WTC11 (cell line): ENCODE results near the gene APRT. TPM values are rescaled to one million over a fixed set of nuclear protein-coding genes. Genes with fewer than 3 reads are reported as not detected.

ENCODE experiments used
- ATAC-seq: fragments of 200-7000 bp; cut with Tn5 transposase; 2 replicates; pipeline ENCODE4 v1.10.0; 2021; ENCODE audit warnings: mild to moderate bottlenecking, moderate library complexity
- CTCF ChIA-PET: fragments of 300-600 bp; sonication (Branson Sonifier 250); formaldehyde crosslinking; loops from one replicate; lab custom pipeline; 2021; ENCODE audit warnings: antibody characterized with exemption; lab: Charles Lee
- POLR2A ChIA-PET: fragments of 350-600 bp; sonication (Branson Sonifier 250); formaldehyde crosslinking; loops from one replicate; lab custom pipeline; 2021; ENCODE audit warnings: antibody characterized with exemption; lab: Charles Lee
- DNase-seq: peaks from one replicate; pipeline ENCODE4 v3.0.0; 2021; ENCODE audit warnings: low spot score
- H3K27ac Mint-ChIP-seq: 2 replicates; pipeline ENCODE4 v1.8.0; 2021; ENCODE audit warnings: mixed read lengths
- H3K27me3 Mint-ChIP-seq: 2 replicates; pipeline ENCODE4 v1.8.0; 2021; ENCODE audit warnings: low read depth, mild to moderate bottlenecking, moderate library complexity, mixed read lengths
- H3K36me3 Mint-ChIP-seq: 2 replicates; pipeline ENCODE4 v1.8.0; 2021; ENCODE audit warnings: mixed read lengths
- H3K4me1 Mint-ChIP-seq: 2 replicates; pipeline ENCODE4 v1.8.0; 2022; ENCODE audit warnings: mixed read lengths
- H3K4me3 Mint-ChIP-seq: 2 replicates; pipeline ENCODE4 v1.8.0; 2021; ENCODE audit warnings: mild to moderate bottlenecking, moderate library complexity, mixed read lengths
- H3K9me3 Mint-ChIP-seq: 2 replicates; pipeline ENCODE4 v1.8.0; 2021; ENCODE audit warnings: mixed read lengths
- ATF1 ChIP-seq: sonication (generic); formaldehyde crosslinking; IDR thresholded peaks from 2 replicates; pipeline ENCODE4 v1.8.1; 2023; ENCODE audit warnings: mild to moderate bottlenecking, moderate library complexity, missing genetic modification reagents
- ATF6 ChIP-seq: sonication (generic); formaldehyde crosslinking; IDR thresholded peaks from 2 replicates; pipeline ENCODE4 v1.8.1; 2023; ENCODE audit warnings: mild to moderate bottlenecking, missing genetic modification reagents
- CDX4 ChIP-seq: fragments of 250-450 bp; sonication (Bioruptor Pico); IDR thresholded peaks from 2 replicates; pipeline ENCODE4 v1.9.0; 2021; ENCODE audit warnings: moderate library complexity, mild to moderate bottlenecking, inconsistent platforms, borderline replicate concordance
- CTCF ChIP-seq: fragments of 200-600 bp; IDR thresholded peaks from 2 replicates; pipeline ENCODE4 v1.8.0; 2022; ENCODE audit warnings: antibody characterized with exemption
- E2F4 ChIP-seq: sonication (generic); formaldehyde crosslinking; IDR thresholded peaks from 2 replicates; pipeline ENCODE4 v1.8.1; 2022; ENCODE audit warnings: low read depth, mild to moderate bottlenecking, moderate library complexity, missing genetic modification reagents, borderline replicate concordance
- MLX ChIP-seq: sonication (generic); formaldehyde crosslinking; IDR thresholded peaks from 2 replicates; pipeline ENCODE4 v1.8.1; 2023; ENCODE audit warnings: mild to moderate bottlenecking, missing genetic modification reagents, moderate library complexity
- MYBL2 ChIP-seq: sonication (generic); formaldehyde crosslinking; IDR thresholded peaks from 2 replicates; pipeline ENCODE4 v1.8.1; 2023; ENCODE audit warnings: mild to moderate bottlenecking, moderate library complexity, missing genetic modification reagents
- NR2C2 ChIP-seq: sonication (generic); formaldehyde crosslinking; IDR thresholded peaks from 2 replicates; pipeline ENCODE4 v1.8.0; 2022; ENCODE audit warnings: mild to moderate bottlenecking, missing genetic modification reagents
- NR3C1 ChIP-seq: sonication (generic); formaldehyde crosslinking; conservative IDR thresholded peaks from 2 replicates; pipeline ENCODE4 v1.8.1; 2023; ENCODE audit warnings: low read depth, mild to moderate bottlenecking, missing genetic modification reagents
- PREB ChIP-seq: sonication (generic); formaldehyde crosslinking; IDR thresholded peaks from 2 replicates; pipeline ENCODE4 v1.8.1; 2022; ENCODE audit warnings: mild to moderate bottlenecking, missing genetic modification reagents, moderate library complexity, borderline replicate concordance
- RORB ChIP-seq: fragments of 250-450 bp; sonication (Bioruptor Pico); IDR thresholded peaks from 2 replicates; pipeline ENCODE4 v1.9.0; 2021; ENCODE audit warnings: mild to moderate bottlenecking
- SMAD3 ChIP-seq: sonication (generic); formaldehyde crosslinking; IDR thresholded peaks from 2 replicates; pipeline ENCODE4 v1.8.0; 2022; ENCODE audit warnings: missing genetic modification reagents, mild to moderate bottlenecking, borderline replicate concordance
- TCF7 ChIP-seq: sonication (generic); formaldehyde crosslinking; IDR thresholded peaks from 2 replicates; pipeline ENCODE4 v1.8.0; 2022; ENCODE audit warnings: mild to moderate bottlenecking, low read depth, missing genetic modification reagents, moderate library complexity
- TEAD4 ChIP-seq: sonication (generic); formaldehyde crosslinking; IDR thresholded peaks from 2 replicates; pipeline ENCODE4 v1.8.0; 2022; ENCODE audit warnings: mild to moderate bottlenecking, missing genetic modification reagents
- TP53 ChIP-seq: sonication (generic); formaldehyde crosslinking; IDR thresholded peaks from 2 replicates; pipeline ENCODE4 v1.8.1; 2023; ENCODE audit warnings: mild to moderate bottlenecking, missing genetic modification reagents
- USF1 ChIP-seq: sonication (generic); formaldehyde crosslinking; IDR thresholded peaks from 2 replicates; pipeline ENCODE4 v1.8.0; 2022; ENCODE audit warnings: mild to moderate bottlenecking, missing genetic modification reagents
- ZNF121 ChIP-seq: sonication (generic); formaldehyde crosslinking; IDR thresholded peaks from 2 replicates; pipeline ENCODE4 v1.8.0; 2023; ENCODE audit warnings: missing genetic modification reagents
- ZNF232 ChIP-seq: sonication (generic); formaldehyde crosslinking; IDR thresholded peaks from 2 replicates; pipeline ENCODE4 v1.8.0; 2022; ENCODE audit warnings: mild to moderate bottlenecking, missing genetic modification reagents
- ZNF317 ChIP-seq: sonication (generic); formaldehyde crosslinking; IDR thresholded peaks from 2 replicates; pipeline ENCODE4 v1.8.1; 2023; ENCODE audit warnings: low read depth, mild to moderate bottlenecking, moderate library complexity, missing genetic modification reagents, borderline replicate concordance
- ZNF416 ChIP-seq: fragments of 250-450 bp; sonication (Bioruptor Pico); IDR thresholded peaks from 2 replicates; pipeline ENCODE4 v1.9.0; 2021; ENCODE audit warnings: mild to moderate bottlenecking, inconsistent platforms
- ZNF425 ChIP-seq: fragments of 250-450 bp; sonication (Bioruptor Pico); conservative IDR thresholded peaks from 2 replicates; pipeline ENCODE4 v1.9.0; 2021; ENCODE audit warnings: mild to moderate bottlenecking
- ZSCAN18 ChIP-seq: fragments of 250-450 bp; sonication (Bioruptor Pico); IDR thresholded peaks from 2 replicates; pipeline ENCODE4 v2.1.2; 2022; ENCODE audit warnings: mild to moderate bottlenecking, moderate library complexity
- total RNA-seq: library from RNA; stranded (reverse); gene quantifications from 3 replicates; pipeline ENCODE4 v1.2.3, GENCODE V29; 2021

Gene APRT
- total RNA-seq, 1 experiment from 2014 or later: 288 TPM

- POLR2A ChIA-PET: interaction anchor here (0.9 to 2.2 kb wide), 4 partner anchors 8 to 356 kb away, joined by 3 to 6 read pairs (median 4); partner anchors contain the start of gene CDT1
- DNase-seq: no peak
- H3K9me3 Mint-ChIP-seq: no peaks in the 10 kb centered on the region
- no peak for TF ChIP-seq ZNF121 (CRISPR knock-in tag)
- TF ChIP-seq TCF7 (CRISPR knock-in tag): no peak; the same call in 1 of the 2 replicates
- TF ChIP-seq ATF1 (CRISPR knock-in tag): 0 out of 2 replicates have a peak, but pooled peaks have one; percentile 20
- TF ChIP-seq CTCF: no peak
- TF ChIP-seq ZSCAN18 (CRISPR knock-in tag): no peak
- TF ChIP-seq MYBL2 (CRISPR knock-in tag): no peak
- no peak for TF ChIP-seq NR2C2 (CRISPR knock-in tag)
- TF ChIP-seq ZNF416 (CRISPR knock-in tag): no peak
- no peak for TF ChIP-seq ZNF425
- 0 out of 2 replicates have a peak, but pooled peaks have one; percentile 64 for TF ChIP-seq SMAD3
- no peak for TF ChIP-seq RORB (CRISPR knock-in tag)
- TF ChIP-seq MLX: no peak
- no peak for TF ChIP-seq ZNF317
- no peak for TF ChIP-seq E2F4 (CRISPR knock-in tag)
- TF ChIP-seq NR3C1: no peak
- peak; percentile 56; the same call in 1 of the 2 replicates for TF ChIP-seq ZNF232 (CRISPR knock-in tag)
- no peak for TF ChIP-seq TP53 (CRISPR knock-in tag)
- no peak; the same call in 1 of the 2 replicates for TF ChIP-seq TEAD4 (CRISPR knock-in tag)
- peak; percentile 45; the same call in 1 of the 2 replicates for TF ChIP-seq PREB (CRISPR knock-in tag)
- TF ChIP-seq CDX4 (CRISPR knock-in tag): no peak
- peak; percentile 89 for TF ChIP-seq USF1 (CRISPR knock-in tag)
- TF ChIP-seq ATF6 (CRISPR knock-in tag): no peak
Measured at GRCh38 chr16:88810912-88811768, 588 bp downstream of the APRT start.

More at GRCh38 chr16:88810912-88811768, 588 bp downstream of the APRT start:
- CTCF ChIA-PET: interaction anchor here (0.6 to 5.1 kb wide), 16 partner anchors 26 to 381 kb away, joined by 3 to 47 read pairs (median 5); partner anchors contain the start of genes CDH15, GALNS, PIEZO1 and TRAPPC2L
- Mint-ChIP-seq H3K4me3 (peak overlapping the region; percentile 87), H3K27ac (peak overlapping the region; percentile 65), H3K36me3 (peaks cover 35% of the 10 kb centered on the region), H3K4me1 (peaks cover 14% of the 10 kb centered on the region), H3K27me3 (no peaks in the 10 kb centered on the region)
- ATAC-seq: no peak
